G401 (cell line): ENCODE measurements around the gene CNDP1. TPM values are rescaled to one million over a fixed set of nuclear protein-coding genes. Genes with fewer than 3 reads are reported as not detected.
"Not testable (repeated sequence)": the region's sequence is repeated elsewhere in the genome, so short reads cannot be mapped to it uniquely, and the experiment has no call there.

Experiments used
- DNase-seq: peaks from one replicate; pipeline ENCODE4 v3.0.0-alpha.2; 2015; ENCODE audit warnings: low spot score
- in situ Hi-C: cut with HindIII; loops from 2 replicates; pipeline ENCODE4 v1.10.0; 2016; ENCODE audit warnings: low sequenced_read_pairs, mixed read lengths
- total RNA-seq: library from RNA; depleted of rRNA; stranded (reverse); fragments of >200 nt; shearing (Covaris generic); gene quantifications from 2 replicates; pipeline ENCODE4 v1.2.3, GENCODE V29; 2014; rRNA removed

CNDP1 gene
- total RNA-seq = not detected in 2 replicates

GRCh38 chr18:74534150-74534969 lies at the start of gene CNDP1:
TSS of gene CNDP1 (plus strand) at chr18:74534500. CDS start at chr18:74534668, 168 bp downstream.
- in situ Hi-C loops = no loop called here
- no peak for DNase-seq

GRCh38 chr18:74486119-74486849 lies 48.0 kb upstream of the CNDP1 start:
- in situ Hi-C loops = no loop called here
- no peak for DNase-seq

GRCh38 chr18:74488354-74488753 lies 45.9 kb upstream of the CNDP1 start:
- DNase-seq = no peak
- in situ Hi-C loops = no loop called here

- in situ Hi-C loops = no loop called here
These were observed 45.4 kb upstream of the CNDP1 start for GRCh38 chr18:74488864-74489263.

GRCh38 chr18:74489676-74490075 lies 44.6 kb upstream of the CNDP1 start:
- in situ Hi-C loops = no loop called here
- no peak for DNase-seq

More at GRCh38 chr18:74488864-74489263, 45.4 kb upstream of the CNDP1 start:
- DNase-seq = no peak

GRCh38 chr18:74492259-74492658 lies 42.0 kb upstream of the CNDP1 start:
- in situ Hi-C loops = no loop called here
- DNase-seq = no peak

GRCh38 chr18:74493689-74494088 lies 40.6 kb upstream of the CNDP1 start:
- in situ Hi-C loops = no loop called here
- DNase-seq = peak; percentile 46

GRCh38 chr18:74494514-74494913 lies 39.8 kb upstream of the CNDP1 start:
- in situ Hi-C loops = no loop called here
- no peak for DNase-seq

GRCh38 chr18:74495581-74496507 lies 38.5 kb upstream of the CNDP1 start, which contains the start of gene CNDP2:
TSS of gene CNDP2 (plus strand) at chr18:74496363. CDS start at chr18:74499974, 3,611 bp downstream.
- DNase-seq = peak; percentile 99
- in situ Hi-C loops = no loop called here

GRCh38 chr18:74496508-74497323 lies 37.6 kb upstream of the CNDP1 start:
- peak; percentile 47 for DNase-seq
- in situ Hi-C loops = no loop called here

- DNase-seq = no peak
These were observed 37.0 kb upstream of the CNDP1 start for GRCh38 chr18:74497324-74497676.

GRCh38 chr18:74497778-74498177 lies 36.5 kb upstream of the CNDP1 start:
- DNase-seq = no peak
- in situ Hi-C loops = no loop called here

More at GRCh38 chr18:74497324-74497676, 37.0 kb upstream of the CNDP1 start:
- in situ Hi-C loops = no loop called here

- in situ Hi-C loops = no loop called here
These were observed 35.3 kb upstream of the CNDP1 start for GRCh38 chr18:74498712-74499627.

GRCh38 chr18:74499633-74500032 lies 34.7 kb upstream of the CNDP1 start:
- in situ Hi-C loops = no loop called here
- peak; percentile 19 for DNase-seq

More at GRCh38 chr18:74498712-74499627, 35.3 kb upstream of the CNDP1 start:
- DNase-seq = no peak

- in situ Hi-C loops = no loop called here
- no peak for DNase-seq
These were observed 33.9 kb upstream of the CNDP1 start for GRCh38 chr18:74500372-74500771.

GRCh38 chr18:74500774-74501173 lies 33.5 kb upstream of the CNDP1 start:
- in situ Hi-C loops, DNase-seq: not testable (repeated sequence)

- in situ Hi-C loops = no loop called here
- DNase-seq = no peak
These were observed 32.9 kb upstream of the CNDP1 start for GRCh38 chr18:74501386-74501785.
